GM19468 (cell line): ENCODE data around the gene CD46.
"Not testable (repeated sequence)": the region's sequence is repeated elsewhere in the genome, so short reads cannot be mapped to it uniquely, and the experiment has no call there.

Experiments
- ATAC-seq: cut with Tn5 transposase; IDR thresholded peaks from one replicate; pipeline ENCODE4 v1.9.1; 2021; ENCODE audit warnings: mild to moderate bottlenecking, moderate library complexity, moderate number of reproducible peaks; ENCODE audit not compliant: unreplicated experiment; ENCODE audit errors: extremely low read depth

The CD46 gene

DNA sequence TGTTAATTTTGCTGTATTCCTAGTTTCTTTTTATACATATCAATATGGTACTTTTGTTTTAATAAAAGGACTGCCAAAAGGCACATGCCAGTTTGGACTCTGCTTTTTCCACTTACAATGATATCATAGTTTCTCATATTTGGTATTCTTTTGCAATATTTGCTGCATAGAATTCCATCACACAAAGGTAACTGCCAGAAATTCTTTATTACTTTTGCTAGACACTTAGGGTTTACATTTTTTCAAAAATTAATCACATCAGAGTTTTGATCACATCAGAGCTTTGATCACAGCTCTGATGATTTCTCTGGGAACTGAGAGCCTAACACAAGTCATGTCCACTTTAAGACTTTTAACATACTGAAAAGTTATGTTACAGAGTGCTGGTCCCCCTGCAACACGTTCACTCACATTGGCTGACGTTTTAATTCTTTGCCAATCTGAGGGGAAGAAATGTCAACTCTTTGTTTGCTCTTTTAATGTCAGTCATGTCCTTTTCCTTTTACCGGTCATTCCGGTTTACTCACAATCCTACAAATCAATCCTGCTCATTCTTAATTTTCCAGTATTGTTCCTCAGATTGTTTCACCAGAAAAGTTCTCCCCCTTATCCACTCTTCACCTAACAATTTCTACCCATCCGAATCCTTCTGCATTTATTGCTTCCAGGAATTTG, 1.1 kb upstream of the CD46 start:
- no peak for ATAC-seq

DNA sequence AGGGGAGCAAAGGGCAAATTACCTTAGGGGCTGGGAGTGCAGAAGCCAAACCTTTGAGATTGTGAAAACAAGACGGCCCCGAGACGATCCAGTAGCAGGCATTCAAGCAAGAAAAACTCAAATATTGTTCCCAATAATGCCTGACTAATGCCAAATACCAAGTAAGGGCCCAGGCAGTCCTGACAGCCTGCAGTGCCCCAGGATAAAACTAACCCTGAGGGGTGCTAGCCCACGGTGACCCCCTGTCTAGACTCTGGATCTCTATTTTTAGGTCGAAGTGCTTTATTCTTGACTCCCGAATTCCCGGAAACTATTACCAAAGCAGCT, 428 bp upstream of the CD46 start:
- ATAC-seq = not testable (repeated sequence)

DNA sequence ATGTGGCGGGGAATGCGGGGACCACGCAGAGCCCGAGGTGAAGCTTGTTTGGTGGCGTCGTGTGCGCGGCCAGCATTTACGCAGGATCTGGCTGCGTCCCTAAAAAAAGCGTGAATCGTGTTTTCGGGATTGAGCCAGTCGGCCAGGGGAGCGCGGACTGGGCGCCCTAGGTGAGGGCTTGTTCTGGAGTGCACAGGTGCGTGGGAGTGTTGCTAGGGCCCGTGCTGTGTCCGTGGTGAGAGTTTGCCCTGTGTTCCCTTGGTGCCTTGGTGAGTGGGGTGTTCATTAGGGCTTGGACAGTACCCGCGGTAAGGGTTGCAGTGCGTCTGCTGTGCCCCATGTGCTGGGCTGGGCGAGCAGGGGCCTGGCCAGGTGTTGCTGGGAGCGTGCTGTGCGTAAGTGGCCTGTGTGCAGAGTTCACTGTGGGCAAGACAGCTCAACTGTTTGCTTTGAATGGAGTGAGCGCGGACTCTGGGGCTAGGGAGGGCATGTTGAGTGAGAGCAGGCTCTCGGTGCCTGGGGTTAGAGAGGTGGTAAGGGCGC, 673 bp downstream of the CD46 start:
- ATAC-seq = no peak

DNA sequence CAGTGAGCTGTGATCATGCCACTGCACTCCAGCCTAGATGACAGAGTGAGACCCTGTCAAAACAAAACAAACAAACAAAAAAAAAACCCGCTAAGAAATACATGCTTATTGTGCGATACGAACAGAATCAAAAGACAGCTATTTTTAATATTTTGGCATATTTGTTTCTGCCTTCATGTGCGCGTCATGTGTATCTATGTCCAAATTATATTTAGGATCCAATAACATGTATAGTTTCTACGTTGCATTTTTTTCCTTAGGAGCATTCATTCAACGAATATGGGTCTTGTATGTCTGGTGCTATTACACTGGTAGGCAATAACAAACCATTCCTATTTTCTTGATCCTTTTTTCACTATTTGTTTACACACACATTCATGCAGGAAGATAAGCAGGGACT, 1.8 kb downstream of the CD46 start:
- no peak for ATAC-seq

DNA sequence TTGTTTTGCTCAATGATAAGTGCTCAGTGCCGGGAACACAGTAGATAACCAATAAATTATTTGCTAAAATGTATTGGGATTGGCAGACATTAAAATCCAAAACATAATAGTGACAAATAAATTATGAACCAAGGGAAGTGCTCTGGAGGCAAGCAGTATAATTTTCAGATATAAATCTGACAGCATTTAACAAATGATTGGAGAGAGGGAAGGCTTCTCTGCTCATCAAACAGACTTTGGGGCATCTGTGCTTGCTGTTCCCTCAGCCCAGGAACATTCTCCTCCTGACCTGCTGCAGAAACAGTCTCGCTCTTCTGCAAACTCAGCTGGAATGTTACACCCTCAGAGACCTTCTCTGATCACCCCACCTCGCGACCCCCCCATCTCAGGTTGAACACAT, 2.2 kb downstream of the CD46 start:
- no peak for ATAC-seq

DNA sequence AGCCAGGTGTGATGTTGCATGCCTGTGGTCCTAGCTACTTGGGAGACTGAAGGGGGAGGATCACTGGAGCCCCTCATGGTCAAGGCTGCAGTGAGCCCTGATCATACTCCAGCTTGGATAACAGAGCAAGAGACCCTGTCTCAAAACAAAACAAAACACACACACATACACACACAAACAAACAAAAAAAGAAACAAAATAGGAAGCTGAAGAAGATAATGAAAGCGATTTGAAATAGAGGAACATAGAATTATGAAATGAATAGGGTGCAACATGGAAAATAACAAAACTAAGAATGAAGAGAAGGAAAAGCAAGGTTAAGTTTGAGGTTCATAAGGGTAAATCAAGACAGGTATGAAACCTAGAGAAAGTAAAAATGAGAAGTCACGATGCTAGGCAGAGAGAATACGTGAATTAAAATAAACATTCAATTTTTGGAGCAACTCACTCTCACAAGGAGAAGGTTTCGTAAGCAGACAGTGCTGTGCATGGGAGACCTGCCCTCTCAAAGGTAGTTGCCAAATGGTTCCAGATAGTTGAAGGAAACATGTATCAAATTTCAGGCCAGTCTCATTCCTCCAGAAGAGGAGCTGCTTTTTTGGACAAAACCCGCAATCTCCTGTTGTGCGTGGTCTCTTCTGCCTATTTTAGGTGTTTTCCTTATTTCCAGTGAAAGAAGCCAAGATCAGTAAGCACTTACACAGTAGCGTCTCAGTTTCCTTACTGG, 3.3 kb downstream of the CD46 start:
- no peak for ATAC-seq

DNA sequence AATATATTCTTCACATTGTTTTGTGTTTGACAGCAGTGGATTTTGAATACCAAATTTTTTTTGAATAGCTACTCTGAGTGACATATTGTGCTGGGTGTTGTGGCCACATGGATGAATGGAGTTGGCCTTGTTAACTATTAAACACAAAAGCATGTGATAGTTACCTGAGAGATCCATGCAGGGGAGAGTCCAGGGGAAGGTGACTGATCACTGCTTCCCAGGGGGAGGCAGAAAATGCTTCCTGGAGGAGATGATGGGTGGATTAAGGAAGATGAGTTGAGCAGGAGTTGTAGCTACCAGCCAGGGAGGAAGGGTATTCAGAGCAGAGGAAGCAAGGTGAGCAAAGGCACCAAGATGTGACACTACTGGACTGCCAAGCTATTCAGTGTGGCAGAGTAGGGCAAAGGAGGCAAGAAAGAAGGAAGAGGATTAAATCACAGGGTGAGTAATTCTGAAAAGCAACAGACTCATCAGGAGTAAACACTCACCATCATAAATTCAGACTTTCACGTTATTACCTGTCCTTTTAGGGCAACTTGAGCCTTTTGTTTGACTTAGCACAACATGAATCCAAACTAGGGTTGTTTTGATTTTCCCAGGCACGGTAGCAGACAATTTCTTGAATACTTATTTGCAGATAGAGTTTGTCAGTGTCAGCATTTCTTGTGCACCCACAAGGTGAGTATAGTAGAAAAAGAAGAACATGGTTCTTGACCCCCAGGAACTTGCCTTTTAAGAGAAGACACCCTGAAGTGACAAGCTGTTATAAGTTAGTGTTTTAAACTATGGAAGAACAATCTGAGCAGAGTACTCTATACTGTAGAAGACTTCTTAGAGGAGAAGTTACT, 4.2 kb downstream of the CD46 start:
- no peak for ATAC-seq

DNA sequence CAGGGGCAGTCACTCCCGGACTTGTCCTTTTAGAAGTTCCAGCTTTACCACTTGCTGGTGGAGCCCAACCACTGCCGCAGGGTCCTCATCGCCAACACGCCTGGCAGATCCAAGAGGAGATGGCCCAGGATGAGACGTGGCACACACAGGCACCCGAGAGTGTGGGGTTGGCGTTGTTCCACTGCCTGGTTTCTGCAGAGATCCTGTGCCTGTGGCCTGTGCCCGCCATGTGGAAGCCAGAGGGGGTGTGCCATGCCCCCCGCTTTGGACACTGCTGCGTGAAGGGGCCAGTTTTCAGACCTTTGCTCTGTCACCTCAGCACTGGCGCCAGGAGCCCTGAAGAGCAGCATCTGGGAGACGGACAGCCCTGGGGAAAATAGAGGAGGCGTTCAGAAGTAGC, 10.8 kb downstream of the CD46 start:
- no peak for ATAC-seq

DNA sequence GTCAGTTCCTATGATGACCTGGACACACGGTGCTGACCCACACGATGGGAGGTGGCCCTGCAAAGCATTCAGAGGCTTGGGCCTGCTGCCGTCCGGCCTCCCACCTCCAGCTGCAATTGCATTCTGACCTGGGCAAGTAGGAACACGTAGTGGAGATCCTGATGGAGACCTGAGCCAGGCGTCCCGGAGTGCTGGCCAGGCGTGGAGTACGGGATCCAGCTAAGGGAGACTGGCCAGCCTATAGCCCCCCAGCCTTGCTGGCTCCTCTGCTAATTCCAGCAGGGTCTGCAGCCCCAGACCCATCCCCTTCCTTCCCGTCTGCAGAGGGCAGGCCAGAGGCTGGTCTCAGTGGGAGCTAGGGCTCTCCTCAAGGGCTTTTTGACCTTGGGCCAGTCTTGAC, 11.2 kb downstream of the CD46 start:
- no peak for ATAC-seq

DNA sequence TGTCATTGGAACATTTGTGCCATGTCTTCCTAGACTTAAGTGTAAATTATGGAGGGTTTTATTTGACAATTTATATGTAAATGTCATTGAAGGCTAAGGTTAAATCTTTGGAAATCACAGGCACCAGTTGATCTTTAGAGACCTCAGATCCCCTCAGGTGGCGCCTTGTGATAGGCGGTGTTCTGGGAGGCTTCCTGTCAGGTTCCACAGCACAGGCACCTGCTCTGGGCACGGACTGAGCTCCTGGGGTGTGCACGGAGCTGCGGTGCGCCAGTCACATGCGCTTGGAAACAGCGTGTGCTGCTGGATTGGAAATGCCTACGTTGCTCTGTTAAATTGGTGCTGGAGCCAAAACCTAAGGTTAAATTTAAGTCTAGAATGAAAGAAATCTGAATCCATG, 12.1 kb downstream of the CD46 start:
- ATAC-seq = no peak

DNA sequence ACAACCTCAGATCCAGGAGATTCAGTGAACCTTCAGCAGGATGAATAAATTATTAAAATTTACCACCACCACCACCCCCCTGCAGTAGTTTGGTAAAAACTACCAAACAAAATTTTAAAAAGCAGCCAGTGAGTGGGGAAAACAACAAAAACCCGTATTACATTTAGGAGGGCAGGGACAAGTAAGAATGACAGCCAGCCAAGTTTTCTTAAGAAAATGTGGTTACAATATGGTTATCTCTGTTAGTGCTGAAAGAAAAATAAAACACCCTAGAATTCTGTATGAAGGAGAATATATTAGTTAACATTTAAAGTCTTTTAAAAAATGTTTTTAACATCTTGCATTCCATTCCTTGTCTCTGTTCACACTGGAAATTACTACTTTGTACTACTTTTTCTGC, 14.7 kb downstream of the CD46 start:
- no peak for ATAC-seq

DNA sequence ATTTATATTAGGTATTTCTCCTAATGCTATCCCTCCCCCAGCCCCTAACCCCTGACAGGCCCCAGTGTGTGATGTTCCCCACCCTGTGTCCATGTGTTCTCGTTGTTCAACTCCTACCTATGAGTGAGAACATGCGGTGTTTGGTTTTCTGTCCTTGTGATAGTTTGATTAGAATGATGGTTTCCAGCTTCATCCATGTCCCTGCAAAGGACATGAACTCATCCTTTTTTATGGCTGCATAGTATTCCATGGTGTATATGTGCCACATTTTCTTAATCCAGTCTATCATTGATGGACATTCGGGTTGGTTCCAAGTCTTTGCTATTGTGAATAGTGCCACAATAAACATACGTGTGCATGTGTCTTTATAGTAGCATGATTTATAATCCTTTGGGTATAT, 18.7 kb downstream of the CD46 start:
- ATAC-seq = not testable (repeated sequence)

DNA sequence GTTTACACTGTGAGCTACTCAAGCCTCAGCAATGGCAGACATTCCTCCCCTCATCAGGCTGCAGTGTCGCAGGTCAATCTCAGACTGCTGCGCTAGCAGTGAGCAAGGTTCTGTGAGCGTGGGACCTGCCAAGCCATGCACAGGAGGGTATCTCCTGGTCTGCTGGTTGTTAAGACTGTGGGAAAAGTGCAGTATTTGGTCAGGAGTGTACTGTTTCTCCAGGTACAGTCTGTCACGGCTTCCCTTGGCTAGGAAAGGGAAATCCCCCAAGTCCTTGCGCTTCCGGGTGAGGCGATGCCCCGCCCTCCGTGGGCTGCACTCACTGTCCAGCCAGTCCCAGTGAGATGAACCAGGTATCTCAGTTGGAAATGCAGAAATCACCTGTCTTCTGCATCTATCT, 24.2 kb downstream of the CD46 start:
- not testable (repeated sequence) for ATAC-seq

DNA sequence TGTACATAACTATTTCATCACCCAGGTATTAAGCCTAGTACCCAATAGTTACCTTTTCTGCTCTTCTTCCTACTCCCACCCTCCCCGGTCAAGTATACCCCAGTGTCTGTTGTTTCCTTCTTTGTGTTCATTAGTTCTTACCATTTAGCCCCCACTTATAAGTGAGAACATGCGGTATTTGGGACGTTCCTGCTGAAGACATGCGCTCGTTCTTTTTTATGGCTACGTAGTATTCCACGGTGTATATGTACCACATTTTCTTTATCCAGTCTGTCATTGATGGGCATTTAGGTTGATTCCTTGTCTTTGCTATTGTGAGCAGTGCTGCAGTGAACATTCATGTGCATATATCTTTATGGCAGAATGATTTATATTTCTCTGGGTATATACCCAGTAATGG, 25.6 kb downstream of the CD46 start:
- ATAC-seq = not testable (repeated sequence)

DNA sequence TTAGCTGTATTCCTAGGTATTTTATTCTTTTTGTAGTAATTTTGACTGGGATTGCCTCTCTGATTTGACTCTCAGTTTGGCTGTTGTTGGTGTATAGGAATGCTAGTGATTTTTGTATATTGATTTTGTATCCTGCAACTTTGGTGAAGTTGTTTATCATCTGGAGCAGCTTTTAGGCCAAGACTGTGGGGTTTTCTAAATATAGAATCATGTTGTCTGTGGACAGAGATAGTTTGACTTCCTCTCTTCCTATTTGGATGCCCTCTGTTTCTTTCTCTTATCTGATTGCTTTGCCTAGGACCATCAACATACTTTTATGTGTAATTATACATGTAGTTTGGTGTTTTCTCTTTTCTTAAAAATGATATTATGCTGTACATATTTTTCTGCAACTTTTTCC, 27.2 kb downstream of the CD46 start:
- ATAC-seq = no peak

DNA sequence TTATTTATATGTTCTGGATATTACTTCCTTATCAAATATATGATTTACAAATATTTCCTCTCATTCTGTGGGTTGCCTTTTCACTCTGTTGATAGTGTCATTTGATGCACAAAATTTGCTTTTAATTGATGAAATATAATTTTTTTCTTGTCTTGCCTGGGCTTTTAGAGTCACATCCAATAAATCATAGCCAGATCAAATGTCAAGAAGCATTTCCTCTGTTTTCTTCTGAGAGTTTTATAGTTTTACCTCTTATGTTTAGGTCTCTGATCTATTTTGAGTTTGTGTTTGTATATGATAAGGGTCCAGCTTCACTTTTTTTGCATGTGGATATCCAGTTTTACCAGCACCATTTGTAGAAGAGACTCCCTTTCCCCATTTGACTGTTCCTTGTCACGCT, 29.5 kb downstream of the CD46 start:
- ATAC-seq = no peak

DNA sequence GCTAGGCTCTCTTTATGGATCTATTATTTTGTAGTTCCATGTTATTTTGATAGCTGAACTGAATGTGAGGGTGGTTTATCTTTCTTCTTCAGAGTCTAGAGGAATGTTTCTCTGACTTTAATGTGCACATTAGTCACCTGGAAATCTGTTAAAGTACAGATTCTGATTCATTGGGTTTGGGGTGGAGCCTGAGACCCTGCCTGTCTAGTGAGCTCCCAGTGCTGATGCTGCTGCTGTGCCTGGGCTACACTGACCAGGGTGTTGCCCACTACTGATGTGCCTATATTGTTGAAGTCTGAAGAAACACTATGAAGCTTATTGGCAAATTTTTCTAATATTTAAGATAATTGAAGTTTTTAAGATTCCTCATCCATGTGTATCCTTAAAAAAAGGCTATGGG, 35.9 kb downstream of the CD46 start:
- no peak for ATAC-seq

DNA sequence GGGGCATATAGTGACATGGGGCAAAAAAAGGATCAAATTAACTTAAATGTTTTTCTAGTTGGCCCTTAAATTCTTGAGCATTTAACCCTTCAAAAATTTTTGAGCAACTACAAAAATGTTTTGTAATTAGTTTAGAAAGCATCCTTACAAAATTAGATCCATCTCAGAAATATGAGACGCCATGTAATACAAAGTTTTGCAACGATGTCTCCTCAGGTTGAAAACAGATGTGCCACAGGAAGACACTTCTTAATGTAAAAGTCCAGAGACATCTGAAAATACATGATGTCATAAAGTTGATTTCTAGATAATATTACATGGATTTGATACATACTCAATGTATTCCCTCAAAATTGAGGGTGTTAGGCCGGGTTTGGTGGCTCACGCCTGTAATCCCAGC, 37.5 kb downstream of the CD46 start:
- ATAC-seq = no peak

DNA sequence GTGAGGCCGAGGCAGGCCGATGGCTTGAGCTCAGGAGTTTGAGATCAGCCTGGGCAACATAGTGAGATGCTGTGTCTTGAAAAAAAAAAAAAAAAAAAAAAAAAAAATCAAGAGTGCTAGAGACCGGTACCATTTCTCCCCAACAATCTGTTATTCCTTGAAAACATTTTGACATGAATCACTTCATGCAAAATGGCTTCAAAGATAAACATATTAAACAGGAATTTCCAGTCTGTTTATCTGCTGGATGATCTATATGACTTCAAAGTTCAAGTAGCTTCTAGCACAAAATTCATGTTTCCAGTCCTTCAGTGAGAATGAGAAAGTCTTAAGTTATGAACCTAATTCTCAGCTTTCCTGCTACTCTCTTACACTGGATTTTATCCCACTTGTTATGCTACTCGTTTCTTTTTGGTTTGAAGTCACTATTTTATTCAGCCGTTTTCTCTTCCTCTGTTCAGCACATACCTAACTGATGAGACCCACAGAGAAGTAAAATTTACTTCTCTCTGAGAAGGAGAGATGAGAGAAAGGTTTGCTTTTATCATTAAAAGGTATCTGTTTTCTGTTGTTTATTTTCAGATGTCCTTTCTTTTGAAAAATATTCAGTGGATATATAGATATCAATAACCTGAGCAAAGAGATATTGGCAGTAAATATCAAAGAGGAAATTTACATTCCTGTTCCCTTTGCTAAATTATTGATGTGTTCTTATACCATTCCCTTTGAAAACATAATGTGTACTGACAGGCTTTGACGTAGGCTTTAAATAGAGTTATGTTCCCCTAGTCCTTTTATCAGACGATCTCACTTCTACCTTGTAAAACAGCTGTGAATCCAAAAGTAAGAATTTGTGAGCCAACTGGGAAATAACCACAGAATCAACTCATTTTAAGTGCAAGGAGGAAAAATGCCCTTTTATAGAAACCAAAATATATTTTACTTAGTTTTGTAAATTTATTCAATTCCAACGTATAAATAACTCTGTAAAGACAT, 38.2 kb downstream of the CD46 start:
- ATAC-seq = no peak

DNA sequence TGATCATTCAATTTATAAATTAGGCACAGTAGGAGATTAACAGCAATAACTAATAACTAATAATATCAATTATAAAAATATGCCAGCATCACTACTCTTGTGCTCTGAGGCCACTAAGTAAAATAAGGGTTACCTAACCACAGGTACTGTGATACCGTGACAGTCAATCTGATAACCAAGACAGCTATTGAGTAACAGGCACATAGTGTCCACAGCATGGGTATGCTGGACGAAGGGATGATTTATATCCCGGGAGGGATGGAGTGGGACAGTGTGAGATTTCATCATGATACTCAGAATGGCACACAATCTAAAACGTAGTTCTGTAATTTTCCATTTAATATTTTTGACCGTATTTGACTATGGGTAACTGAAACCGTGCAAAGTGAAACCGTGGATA, 39.4 kb downstream of the CD46 start:
- no peak for ATAC-seq
